ENCODE data around the gene CCSER2.
"Not testable (repeated sequence)": the region's sequence is repeated elsewhere in the genome, so short reads cannot be mapped to it uniquely, and the experiment has no call there.

The CCSER2 gene

GRCh38 chr10:84312816-84313215 lies 15.6 kb upstream of the CCSER2 start:
- DNase-seq, result no peak

- DNase-seq, result no peak
These were observed 14.1 kb upstream of the CCSER2 start for GRCh38 chr10:84314275-84314674.

DNA sequence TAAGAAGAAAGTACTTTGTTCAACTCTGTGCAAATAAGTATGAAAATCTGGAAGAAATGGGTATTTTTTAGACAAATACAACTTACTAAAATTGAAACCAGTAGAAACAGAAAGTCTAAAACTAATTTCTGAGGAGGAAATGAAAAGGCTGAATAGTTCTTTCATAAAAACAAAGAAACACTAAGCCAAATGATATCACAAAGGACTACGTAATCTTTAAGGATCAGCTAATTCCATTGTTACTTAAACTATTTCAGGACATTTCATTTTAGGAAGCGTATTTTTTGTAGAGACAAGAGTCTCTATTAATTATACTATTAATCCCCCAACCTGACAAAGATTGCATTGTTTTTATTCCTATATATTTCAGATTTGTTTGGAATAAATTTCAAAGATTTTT lies 11.2 kb upstream of the CCSER2 start:
- no peak for DNase-seq

DNA sequence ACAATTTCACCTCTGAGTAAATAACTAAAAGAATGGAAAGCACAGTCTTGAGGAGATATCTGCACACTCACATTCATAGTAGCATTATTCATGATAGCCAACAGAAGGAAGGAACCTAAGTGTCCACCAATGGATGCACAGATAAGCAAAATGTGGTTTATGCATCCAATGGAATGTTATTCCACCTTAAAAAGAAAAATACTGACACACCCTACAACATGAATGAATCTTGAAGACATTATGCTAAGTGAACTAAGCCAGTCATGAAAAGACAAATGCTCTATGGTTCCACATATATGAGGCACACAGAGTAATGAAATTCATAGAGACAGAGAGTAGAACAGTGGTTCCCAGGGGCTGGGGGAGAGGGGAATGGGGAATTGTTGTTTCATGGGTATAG lies 6.5 kb upstream of the CCSER2 start:
- DNase-seq, result no peak

- DNase-seq, result not testable (repeated sequence)
These were observed 4.8 kb upstream of the CCSER2 start for GRCh38 chr10:84323566-84323965.

DNA sequence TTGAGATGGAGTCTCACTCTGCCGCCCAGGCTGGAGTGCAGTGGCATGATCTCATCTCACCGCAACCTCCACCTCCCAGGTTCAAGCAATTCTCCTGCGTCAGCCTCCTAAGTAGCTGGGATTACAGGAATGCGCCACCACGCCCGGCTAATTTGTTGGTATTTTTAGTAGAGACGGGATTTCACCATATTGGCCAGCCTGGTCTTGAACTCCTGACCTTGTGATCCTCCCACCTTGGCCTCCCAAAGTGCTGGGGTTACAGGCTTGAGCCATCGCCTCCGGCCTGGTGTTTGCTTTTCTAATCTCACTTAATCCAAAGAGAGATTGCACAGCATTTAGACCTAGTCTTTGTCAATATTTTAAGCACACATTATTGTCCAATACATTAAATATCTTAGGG lies 1.4 kb upstream of the CCSER2 start:
- not testable (repeated sequence) for DNase-seq

DNA sequence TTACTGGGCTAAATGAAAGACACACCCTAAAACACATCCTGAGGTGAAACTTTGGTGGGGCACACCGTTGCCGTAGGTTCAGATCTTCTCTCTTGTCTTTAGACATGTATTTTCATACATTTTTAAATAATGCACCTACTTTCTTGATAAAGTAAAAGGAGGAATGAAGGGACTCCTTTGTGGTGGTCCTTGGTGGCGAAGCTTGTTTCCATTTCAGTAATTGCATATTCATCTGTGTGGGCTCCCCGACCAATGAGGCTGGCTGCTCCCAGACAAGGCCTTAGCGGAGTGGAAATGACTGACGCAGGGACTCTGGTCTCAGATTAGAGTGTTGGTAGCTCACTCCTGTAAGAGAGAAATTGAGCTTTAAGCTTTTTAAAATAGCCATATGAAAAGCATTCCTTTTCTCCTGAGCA lies 815 bp downstream of the CCSER2 start:
- peak; percentile 74 for DNase-seq

- DNase-seq, result peak; percentile 15
These were observed 1.7 kb downstream of the CCSER2 start for GRCh38 chr10:84329986-84330651.

DNA sequence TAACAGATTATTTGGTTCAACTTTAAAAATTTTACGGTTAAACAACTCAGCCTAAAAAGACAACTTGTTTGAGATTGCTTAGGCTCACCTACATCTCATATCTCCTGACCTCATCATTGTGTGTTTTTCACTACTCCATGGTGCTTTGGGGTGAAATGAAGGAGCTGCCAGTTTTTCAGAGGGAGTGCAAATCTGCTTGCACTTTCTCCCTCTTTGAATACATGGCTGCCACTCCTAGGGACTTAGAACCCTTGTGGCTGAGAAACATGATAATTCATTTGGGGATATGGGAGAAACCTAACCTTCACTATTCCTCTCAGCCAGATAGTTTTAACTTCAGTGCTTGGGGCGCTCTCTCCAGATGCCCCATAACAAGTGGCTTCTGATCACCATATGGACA lies 2.7 kb downstream of the CCSER2 start:
- no peak for DNase-seq

DNA sequence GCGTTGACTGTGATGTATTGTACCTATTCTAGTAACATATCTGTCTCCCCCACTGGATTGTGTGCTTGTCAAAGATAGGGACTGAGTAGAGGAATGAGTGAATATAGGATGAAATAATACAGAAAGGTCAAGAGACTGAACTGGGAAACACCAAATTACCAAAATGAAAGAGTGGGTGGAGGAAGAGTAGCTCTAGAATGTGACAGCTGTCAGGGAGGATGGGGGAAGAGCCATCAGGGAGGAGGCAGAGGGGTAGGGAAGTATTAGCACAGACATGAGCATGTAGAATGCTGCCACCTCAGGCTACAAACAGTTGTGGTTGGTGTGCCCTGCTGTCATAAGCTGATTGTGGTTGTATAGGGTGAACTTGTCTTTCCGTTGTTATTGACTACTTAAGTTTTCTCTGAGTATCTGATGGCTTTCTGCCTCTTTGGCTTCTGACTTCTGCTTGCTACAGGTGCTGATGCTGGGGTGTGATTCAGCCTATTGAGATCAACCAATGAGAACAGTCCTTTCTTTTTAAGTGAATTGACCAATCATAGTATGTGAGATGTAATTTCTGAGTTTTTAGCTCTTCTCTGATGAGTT lies 5.6 kb downstream of the CCSER2 start:
- DNase-seq, result peak; percentile 72

- no peak for DNase-seq
These were observed 6.4 kb downstream of the CCSER2 start for GRCh38 chr10:84334811-84335210.

DNA sequence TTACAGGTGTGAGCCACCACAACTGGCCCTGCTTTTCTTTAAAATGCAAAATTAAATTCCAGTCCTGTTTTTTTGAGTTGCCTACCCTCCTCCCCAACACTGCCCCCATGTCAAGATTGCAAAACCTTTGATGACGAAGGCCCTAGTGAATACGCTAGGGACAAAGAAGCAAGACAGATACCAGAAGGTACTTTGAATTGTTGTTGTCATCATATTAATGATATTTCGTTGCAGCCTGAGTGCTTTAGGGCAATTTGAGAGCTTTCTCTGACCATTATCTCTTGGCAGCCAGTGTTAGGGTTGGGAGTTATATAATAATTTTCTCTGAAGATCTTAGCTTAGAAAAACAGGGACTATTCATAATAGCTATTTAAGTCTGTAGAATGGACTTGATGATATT lies 7.1 kb downstream of the CCSER2 start:
- DNase-seq, result no peak

GRCh38 chr10:84336406-84337090 lies 8.2 kb downstream of the CCSER2 start:
- DNase-seq, result no peak

DNA sequence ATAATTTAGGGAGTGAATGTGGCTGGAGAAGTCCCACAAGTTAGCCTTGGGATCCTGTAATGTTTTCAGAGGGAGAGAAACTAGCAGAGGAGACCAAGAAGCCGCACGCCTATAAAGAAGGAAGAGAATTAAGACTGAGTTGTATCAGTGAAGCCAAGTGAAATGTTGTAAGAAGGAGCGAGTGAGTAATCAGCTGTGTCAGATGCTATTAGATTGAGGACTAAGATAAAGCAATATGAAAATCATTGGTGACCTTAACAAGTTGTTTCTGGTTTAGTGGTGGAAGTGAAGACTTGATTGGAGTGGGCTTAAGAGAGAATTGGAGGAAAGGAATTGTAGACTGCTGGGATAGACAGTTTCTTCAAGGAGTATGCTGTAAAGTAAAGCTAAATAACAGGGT lies 8.8 kb downstream of the CCSER2 start:
- no peak for DNase-seq

DNA sequence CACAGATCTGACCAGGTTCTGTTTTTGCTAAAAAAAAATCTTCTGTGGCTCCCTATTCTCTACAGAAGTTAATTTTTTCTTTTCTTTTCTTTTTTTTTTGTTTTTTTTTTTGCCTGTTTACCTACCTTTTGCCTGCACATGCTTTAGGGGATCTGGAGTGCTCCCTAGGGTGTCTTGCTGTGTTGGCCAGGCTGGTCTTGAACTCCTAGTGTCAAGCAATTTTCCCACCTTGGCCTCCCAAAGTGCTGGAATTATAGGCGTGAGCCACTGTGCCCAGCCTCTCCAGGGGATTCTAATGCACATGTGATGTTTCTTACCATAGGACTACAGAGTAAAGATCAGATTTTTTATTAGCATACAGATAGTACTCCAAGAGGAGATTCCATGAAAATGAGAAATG lies 10.6 kb downstream of the CCSER2 start:
- DNase-seq, result no peak

GRCh38 chr10:84340187-84340586 lies 11.8 kb downstream of the CCSER2 start:
- no peak for DNase-seq

GRCh38 chr10:84340632-84341537 lies 12.5 kb downstream of the CCSER2 start:
- DNase-seq, result no peak

DNA sequence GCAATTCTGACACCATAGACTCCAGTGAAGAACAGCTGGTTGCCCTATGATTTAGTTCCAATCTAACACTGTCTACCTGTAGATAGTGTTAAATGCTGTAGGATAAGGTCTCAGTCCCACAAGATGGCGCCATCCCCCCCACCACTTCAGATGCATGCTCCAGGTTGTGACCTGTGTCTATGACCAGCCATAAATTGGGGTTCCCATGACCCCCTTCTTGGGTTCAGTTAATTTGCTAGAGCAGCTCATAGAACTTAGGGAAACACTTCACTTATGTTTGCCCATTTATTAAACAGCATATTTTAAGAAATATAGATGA lies 13.1 kb downstream of the CCSER2 start:
- no peak for DNase-seq

DNA sequence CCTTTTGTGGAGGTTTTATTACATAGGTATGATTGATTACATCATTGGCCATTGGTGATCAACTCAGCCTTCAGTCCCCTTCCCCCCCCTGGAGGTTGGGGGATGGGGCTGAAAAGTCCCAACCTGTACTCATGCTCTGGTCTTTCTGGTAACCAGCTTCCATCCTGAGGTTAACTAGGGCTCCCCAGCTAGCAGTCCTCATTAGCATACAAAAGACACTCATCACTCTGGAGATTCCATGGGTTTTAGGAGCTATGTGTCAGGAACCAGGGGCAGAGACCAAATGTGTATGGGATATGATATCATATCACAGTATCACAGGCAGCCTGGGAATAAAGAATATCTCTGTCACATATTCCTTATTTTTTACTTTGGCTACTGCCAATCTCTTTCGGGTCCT lies 13.6 kb downstream of the CCSER2 start:
- no peak for DNase-seq

DNA sequence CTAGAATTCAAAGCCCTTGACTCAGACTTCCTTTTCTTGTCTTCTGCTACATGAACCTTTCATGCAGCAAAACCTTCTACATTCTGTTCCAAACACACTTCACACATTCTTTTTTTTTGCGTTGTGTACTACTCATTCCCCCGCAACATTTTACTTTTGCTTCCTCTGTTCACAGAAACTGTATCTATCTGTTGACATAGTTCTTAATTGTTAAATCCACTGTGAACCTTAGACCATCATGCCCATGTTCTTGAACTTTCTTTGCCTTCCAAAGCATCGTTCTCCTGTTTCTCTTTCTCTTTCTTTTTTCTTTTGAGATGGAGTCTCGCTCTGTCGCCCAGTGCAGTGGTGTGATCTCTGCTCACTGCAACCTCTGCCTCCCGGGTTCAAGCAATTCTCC lies 14.2 kb downstream of the CCSER2 start:
- no peak for DNase-seq

- no peak for DNase-seq
These were observed 15.4 kb downstream of the CCSER2 start for GRCh38 chr10:84343831-84344230.

GRCh38 chr10:84344526-84344925 lies 16.1 kb downstream of the CCSER2 start:
- no peak for DNase-seq

DNA sequence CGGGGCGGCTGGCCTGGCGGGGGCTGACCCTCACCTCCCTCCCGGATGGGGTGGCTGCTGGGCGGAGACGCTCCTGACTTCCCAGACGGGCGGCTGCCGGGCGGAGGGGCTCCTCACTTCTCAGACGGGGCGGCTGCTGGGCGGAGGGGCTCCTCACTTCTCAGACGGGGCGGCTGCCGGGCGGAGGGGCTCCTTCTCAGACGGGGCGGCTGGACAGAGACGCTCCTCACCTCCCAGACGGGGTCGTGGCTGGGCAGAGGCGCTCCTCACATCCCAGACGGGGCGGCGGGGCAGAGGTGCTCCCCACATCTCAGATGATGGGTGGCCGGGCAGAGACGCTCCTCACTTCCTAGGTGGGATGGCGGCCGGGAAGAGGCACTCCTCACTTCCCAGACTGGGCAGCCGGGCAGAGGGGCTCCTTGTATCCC lies 19.2 kb downstream of the CCSER2 start:
- not testable (repeated sequence) for DNase-seq

DNA sequence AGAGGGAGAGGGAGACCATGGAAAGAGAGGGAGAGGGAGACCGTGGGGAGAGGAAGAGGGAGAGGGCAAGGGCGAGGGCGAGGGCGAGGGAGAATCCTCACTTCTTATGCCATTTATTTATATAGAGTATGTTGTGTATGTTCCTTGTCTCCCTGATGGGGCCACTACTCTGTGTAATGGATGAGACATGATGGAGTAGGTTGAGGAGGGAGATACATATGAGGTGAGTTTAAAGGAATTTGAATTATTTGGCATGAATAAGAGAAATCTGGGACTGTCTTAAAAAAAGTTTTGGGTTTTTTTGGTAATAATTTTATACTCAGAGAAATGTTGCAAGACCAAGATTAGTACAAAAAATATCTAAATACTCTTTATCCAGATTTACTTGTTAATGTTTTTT lies 20.1 kb downstream of the CCSER2 start:
- no peak for DNase-seq

Data from activated naive CD4-positive, alpha-beta T cell treated with Interleukin-2 at 50 U/mL for 16 hours (primary cell).